Activated T-helper 17 cell treated with anti-CD3 and anti-CD28 coated beads, Interleukin-2, amount 50 U/mL, for 72 hours (primary cell): ENCODE results near the gene SLC39A13. TPM values are rescaled to one million over a fixed set of nuclear protein-coding genes. Genes with fewer than 3 reads are reported as not detected.

Experiments used
- ATAC-seq: fragments of 150-1000 bp; cut with Tn5 transposase; replicated peaks from 2 replicates; pipeline ENCODE4 v1.10.0; 2021; ENCODE audit warnings: mild to moderate bottlenecking, moderate library complexity
- H3K27ac Mint-ChIP-seq: one replicate; pipeline ENCODE4 v1.8.0; 2022; ENCODE audit warnings: mixed read lengths
- H3K27me3 Mint-ChIP-seq: one replicate; pipeline ENCODE4 v1.8.0; 2022; ENCODE audit warnings: mixed read lengths
- H3K36me3 Mint-ChIP-seq: one replicate; pipeline ENCODE4 v1.8.0; 2022; ENCODE audit warnings: low read depth, mild to moderate bottlenecking, mixed read lengths
- H3K4me1 Mint-ChIP-seq: one replicate; pipeline ENCODE4 v1.8.0; 2022; ENCODE audit warnings: mixed read lengths
- H3K4me3 Mint-ChIP-seq: one replicate; pipeline ENCODE4 v1.8.0; 2022; ENCODE audit warnings: mild to moderate bottlenecking, mixed read lengths
- H3K9me3 Mint-ChIP-seq: one replicate; pipeline ENCODE4 v1.8.0; 2022; ENCODE audit warnings: mixed read lengths
- total RNA-seq, 2 donors: library from RNA; stranded (reverse); gene quantifications; one replicate each; pipeline ENCODE4 v1.2.3, GENCODE V29; 2022

SLC39A13 gene
- total RNA-seq, 2 donors from 2014 or later: 16.1 to 17.5 TPM

DNA sequence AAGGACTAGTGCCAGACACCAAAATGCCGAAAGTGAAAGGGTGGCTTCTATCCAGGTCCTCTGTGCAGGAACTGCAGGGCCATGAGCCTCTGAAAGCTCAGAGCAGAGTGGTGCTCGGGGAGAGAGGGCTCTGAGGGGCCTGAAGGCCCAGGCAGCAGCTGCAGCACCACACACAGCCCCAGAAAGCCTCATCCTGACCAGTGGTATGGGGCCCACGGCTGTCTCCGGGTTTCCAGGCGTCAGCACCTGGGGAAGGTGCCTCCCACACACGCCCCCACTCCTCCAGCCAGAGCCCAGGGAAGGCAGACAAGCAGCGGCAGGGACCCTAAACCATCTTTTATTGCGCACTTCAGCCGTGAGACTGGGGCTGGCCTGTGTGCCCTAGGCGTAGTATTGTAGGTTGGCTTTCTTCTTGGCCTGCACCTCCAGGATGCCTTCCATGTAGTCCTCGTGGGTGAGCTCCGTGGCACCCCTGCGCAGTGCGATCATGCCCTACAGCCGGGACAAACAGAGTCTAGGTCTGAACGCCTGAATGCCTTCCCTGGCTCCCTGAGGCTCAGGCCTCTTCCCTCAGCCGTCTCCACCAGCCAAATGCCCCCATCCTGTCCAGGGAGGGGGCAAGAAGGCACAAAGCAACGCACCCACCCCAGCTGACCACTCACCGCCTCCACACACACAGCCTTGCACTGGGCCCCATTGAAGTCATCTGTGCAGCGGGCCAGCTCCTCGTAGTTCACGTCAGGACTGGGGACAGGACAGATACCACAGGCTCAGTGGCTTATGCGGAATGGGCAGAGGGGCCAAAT, 10.3 kb downstream of the SLC39A13 start:
- H3K36me3 Mint-ChIP-seq: peaks cover 79% of the 10 kb centered on the region
- H3K4me1 Mint-ChIP-seq: peaks cover 3% of the 10 kb centered on the region
- no peaks in the 10 kb centered on the region for H3K9me3 Mint-ChIP-seq
- H3K27ac Mint-ChIP-seq: peak overlapping the region; percentile 66
- H3K4me3 Mint-ChIP-seq: no peak overlapping the region
- ATAC-seq: no peak
- no peaks in the 10 kb centered on the region for H3K27me3 Mint-ChIP-seq

DNA sequence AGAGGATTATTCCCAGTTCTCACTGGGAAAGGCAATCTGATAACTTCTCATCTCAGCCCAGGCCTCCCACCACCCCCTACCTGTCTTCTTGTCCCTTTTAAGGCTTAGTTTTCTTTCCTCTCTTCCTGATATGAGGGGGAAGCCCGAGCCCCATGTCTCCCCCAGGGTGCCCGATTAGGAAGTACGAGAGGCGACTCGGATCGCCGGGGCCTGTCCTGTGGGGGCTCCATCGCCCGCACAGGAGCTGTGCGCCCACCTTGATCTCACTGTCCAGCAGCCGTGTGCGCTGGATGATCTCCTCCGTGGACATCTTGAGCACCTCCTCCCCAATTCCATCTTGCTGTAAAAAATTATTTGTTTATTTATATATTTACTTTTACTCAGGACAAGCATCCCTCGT, 17.2 kb downstream of the SLC39A13 start:
- H3K4me3 Mint-ChIP-seq: peak overlapping the region; percentile 99
- ATAC-seq: no peak
- H3K36me3 Mint-ChIP-seq: peaks cover 59% of the 10 kb centered on the region
- no peaks in the 10 kb centered on the region for H3K27me3 Mint-ChIP-seq
- H3K27ac Mint-ChIP-seq: peak overlapping the region; percentile 100
- H3K4me1 Mint-ChIP-seq: peaks cover 9% of the 10 kb centered on the region
- H3K9me3 Mint-ChIP-seq: no peaks in the 10 kb centered on the region

DNA sequence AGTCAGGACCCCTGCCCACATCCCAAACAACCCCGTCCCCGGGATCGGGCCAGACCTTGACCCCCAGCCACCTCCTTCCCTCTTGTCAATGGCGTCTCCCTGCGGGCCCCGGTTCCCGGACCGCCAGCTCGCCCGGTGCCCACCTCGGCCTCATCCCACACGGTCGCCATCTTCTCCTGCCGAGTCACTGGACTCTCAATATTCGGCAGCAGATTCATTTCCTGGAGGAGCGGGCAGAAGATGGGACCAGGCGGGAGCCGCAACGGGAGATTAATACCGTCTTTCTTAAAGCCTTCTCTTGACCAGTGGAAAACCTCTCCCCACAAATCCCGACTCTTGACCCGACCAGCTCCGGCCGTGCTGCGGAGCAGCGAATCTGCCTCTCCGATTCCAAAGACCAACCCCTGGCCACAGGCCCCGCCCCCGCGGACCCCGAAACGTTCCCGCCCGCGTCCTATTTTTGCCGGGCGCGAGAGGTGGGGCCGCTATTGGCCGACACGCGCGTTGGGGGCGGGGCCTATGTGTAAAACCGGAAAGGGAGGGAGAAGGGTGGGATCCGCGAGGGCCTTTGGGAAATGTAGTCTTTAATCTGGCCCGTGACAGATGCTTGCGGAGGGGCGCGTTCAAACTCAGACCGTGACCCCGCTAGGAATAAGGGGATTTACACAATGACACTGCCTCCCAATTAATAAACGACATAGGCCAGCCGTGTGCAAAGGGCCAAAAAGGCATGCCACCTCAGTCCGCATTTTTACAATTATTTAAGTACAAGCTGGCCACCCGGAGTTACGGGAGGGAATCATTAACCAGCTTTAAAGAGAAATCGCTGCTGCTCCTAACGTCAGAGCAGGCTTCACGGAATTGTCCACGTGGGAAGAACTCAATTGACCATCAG, 17.9 kb downstream of the SLC39A13 start, which contains the start of gene PSMC3:
PSMC3 (minus strand) TSS at position 378 of the 895 bp plus-strand sequence; CDS start at position 218, 160 bp downstream.
- Mint-ChIP-seq H3K4me1 (peaks cover 9% of the 10 kb centered on the region), H3K4me3 (peak within 1 kb of the TSS; percentile 99), H3K27me3 (no peaks in the 10 kb centered on the region), H3K36me3 (peaks cover 52% of the 10 kb centered on the region), H3K27ac (peak within 1 kb of the TSS; percentile 100), H3K9me3 (no peaks in the 10 kb centered on the region)
- peak; percentile 97 for ATAC-seq

DNA sequence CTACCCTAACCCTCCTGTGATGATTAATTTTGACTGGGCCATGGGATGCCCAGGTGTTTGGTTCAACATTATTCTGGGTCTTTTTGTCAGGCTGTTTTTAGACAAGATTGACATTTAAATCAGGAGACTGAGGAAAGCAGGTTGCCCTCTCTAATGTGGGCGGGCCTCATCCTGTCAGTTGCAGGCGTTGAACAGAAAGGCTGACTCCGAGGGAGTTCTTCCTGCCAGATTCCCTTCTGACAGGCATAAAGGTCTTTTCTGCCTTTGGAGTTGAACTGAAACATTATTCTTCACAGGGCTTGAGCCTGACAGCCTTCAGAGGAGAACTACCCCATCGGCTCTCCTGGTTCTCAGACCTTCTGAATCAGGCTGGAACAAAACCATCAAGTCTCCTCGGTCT, 22.1 kb downstream of the SLC39A13 start:
- Mint-ChIP-seq H3K9me3 (no peaks in the 10 kb centered on the region), H3K4me1 (peaks cover 5% of the 10 kb centered on the region), H3K4me3 (no peak overlapping the region), H3K36me3 (peaks cover 10% of the 10 kb centered on the region), H3K27ac (no peak overlapping the region), H3K27me3 (no peaks in the 10 kb centered on the region)
- no peak for ATAC-seq

DNA sequence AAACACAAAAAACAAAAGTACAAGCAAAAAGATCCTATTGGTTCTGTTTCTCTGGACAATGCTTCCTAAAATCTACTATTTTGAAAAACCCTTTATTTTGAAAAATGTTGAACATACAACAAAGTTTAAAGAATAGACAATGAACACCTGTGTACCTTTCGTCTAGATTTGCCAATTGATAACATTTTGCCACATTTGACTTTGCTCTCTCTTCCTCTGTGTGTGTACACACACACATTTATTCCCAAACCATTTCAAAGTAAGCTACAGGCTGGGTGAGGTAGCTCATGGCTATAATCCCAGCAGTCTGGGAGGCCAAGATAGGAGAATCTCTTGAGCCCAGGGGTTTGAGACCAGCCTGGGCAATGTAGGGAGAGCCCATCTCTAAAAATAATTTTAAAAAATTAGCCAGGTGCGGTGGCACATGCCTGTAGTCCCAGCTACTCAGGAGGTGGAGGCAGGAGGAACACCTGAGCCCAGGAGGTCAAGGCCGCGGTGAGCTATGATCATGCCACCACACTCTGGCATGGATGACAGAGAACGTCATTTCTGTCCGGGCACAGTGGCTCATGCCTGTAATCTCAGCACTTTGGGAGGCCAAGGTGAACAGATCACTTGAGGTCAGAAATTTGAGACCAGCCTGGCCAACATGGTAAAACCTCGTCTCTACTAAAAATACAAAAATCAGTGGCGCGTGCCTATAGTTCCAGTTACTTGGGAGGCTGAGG, 23.1 kb downstream of the SLC39A13 start:
- Mint-ChIP-seq H3K4me1 (peaks cover 5% of the 10 kb centered on the region), H3K9me3 (no peaks in the 10 kb centered on the region), H3K27ac (no peak overlapping the region), H3K27me3 (no peaks in the 10 kb centered on the region), H3K4me3 (no peak overlapping the region), H3K36me3 (peaks cover under 1% of the 10 kb centered on the region)
- no peak for ATAC-seq

DNA sequence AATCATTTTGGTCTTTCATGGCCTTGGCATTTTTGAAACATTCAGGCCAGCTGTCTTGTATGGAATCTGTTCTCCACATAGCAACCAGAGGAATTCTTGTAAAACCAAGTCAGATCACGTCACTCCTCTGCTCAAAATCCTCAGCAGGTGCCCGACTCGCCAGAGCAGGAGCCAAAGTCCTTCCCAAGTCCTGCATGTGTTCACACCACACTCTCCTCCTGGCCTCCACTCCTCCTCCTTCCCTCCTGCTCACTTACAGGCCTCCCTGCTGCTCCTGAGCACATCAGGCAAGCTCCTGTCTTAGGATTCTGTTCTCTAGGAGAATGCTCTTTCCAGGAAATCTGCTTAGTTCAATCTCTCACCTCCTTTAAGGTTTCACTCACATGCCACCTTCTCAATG, 24.8 kb downstream of the SLC39A13 start:
- Mint-ChIP-seq H3K36me3 (no peaks in the 10 kb centered on the region), H3K4me1 (peaks cover 5% of the 10 kb centered on the region), H3K9me3 (no peaks in the 10 kb centered on the region), H3K27ac (peak overlapping the region; percentile 30), H3K4me3 (no peak overlapping the region), H3K27me3 (no peaks in the 10 kb centered on the region)
- no peak for ATAC-seq

DNA sequence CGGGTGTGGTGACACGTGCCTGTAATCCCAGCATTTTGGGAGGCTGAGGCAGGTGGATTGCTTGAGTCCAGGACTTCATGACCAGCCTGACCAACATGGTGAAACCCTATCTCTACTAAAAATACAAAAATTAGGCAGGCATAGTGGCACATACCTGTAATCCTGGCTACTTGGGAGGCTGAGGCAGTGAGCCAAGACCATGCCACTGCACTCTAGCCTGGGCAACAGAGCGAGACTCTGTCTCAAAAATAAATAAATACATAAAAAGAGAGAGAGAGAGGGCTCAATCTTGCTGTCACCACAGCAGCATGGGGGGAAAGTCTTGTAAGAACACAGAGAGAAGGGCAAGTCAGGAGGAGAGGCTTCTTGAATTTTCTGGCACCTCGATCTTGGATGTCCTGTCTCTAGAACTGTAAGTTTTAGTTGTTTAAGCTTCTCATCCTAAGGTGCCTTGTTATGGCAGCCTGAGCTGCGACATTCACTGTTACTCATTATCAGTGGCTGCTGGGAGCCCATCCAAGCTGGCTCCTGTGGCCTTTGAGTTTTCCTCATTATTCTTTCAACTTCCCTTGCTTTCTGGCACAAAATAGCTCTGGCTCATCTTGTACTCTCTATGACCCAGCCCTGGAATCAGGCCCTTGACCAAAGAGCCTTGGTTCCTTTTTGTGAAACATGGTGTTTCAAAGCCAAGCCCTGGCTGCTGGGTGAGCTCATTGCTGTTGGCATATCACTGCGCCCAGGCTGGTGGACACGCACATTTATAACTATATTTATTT, 25.8 kb downstream of the SLC39A13 start:
- Mint-ChIP-seq H3K36me3 (no peaks in the 10 kb centered on the region), H3K27me3 (no peaks in the 10 kb centered on the region), H3K9me3 (no peaks in the 10 kb centered on the region), H3K4me3 (no peak overlapping the region), H3K4me1 (peaks cover 5% of the 10 kb centered on the region), H3K27ac (no peak overlapping the region)
- ATAC-seq: no peak

DNA sequence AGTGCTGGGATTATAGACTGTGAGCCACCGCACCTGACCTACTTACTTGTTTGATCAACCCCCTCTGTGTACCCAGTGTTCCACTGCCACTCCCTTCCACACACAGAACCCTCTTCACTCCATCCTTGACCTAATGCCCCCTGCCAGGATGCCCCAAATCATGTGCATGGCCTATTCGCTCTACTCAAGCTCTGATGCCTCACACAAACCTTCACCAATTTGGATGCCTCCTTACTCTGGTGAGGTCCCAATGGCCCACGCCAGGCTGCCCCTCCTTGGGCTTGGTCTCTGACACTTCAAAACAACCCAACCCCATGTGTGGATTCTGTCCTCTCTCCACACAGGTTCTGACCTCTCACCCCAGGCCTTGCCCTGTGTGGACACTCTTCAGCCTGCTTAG, 27.3 kb downstream of the SLC39A13 start:
- Mint-ChIP-seq H3K27me3 (no peaks in the 10 kb centered on the region), H3K27ac (no peak overlapping the region), H3K36me3 (no peaks in the 10 kb centered on the region), H3K4me3 (no peak overlapping the region), H3K9me3 (no peaks in the 10 kb centered on the region), H3K4me1 (peaks cover 5% of the 10 kb centered on the region)
- no peak for ATAC-seq

DNA sequence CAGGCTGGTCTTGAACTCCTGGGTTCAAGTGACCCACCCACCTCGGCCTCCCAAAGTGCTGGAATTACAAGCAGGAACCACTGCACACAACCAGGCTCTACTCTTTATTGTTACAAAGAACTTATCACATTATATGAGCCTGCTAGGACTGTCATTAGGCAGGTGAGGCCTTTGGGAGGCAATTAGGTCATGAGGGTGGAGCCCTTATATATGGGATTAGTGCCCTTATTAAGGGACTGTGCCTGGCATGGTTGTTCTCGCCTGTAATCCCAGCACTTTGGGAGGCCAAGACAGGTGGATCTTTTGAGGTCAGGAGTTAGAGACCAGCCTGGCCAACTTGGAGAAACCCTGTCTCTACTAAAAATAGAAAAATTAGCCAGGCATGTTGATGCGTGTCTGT, 28.3 kb downstream of the SLC39A13 start:
- H3K36me3 Mint-ChIP-seq: no peaks in the 10 kb centered on the region
- H3K27ac Mint-ChIP-seq: no peak overlapping the region
- no peaks in the 10 kb centered on the region for H3K9me3 Mint-ChIP-seq
- H3K4me3 Mint-ChIP-seq: no peak overlapping the region
- H3K4me1 Mint-ChIP-seq: peaks cover 5% of the 10 kb centered on the region
- no peaks in the 10 kb centered on the region for H3K27me3 Mint-ChIP-seq
- no peak for ATAC-seq

DNA sequence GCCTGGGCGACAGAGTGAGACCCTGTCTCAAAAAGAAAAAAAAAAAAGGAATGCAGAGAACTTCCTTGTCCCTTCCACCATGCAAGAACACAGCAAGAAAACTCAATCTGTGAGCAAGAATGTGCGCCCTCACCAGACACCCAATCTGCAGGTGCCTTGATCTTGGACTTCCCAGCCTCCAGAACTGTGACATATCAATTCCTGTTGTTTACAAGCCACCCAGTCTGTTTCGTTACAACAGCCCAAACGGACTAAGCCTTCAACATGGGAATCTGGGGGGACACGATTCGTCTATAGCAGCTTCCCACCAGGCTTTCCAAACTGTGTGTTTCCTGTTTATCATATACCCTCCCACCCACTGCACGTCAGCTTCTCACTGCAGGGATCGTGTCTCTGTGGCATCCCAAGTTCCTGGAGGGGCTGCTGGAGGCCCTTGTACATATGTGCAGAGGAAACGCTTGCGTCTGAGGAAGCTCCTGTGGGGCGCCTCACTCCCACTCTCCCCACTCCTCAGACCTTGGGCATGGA, 28.9 kb downstream of the SLC39A13 start:
- Mint-ChIP-seq H3K36me3 (no peaks in the 10 kb centered on the region), H3K9me3 (no peaks in the 10 kb centered on the region), H3K4me3 (no peak overlapping the region), H3K27me3 (no peaks in the 10 kb centered on the region), H3K4me1 (peaks cover 5% of the 10 kb centered on the region), H3K27ac (no peak overlapping the region)
- no peak for ATAC-seq

DNA sequence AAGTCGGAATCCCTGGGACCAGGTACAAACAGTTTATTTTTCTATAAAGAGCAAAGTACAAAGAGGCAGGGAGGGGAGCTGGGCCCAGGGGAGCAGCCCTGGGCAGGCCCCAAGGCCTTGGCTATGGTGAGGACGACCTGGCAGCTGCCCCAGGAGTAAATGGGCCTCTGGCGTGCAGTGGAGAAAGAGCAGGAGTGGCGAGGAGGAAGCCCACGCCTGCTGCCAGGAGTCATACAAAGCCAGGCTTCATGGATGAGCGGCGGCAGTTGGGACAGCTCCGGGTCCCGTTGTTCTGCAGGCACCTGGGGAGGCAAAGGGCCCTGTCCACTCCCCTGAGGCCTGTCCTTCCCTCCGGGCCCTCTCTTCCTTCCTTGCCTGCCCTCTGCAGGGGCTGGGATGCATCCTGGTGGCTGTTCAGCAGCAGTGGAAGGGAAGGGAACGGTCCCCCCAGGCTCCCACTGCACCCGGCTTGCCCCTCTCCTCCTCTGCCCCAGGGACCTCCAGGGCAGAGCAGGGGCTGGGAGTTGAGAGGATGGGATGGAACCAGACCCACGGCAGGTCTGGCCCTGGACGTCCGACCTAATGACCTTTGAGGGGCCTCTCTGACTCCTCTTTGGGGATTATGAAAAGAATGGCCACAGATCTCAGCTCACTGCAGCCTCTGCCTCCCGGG, 29.5 kb downstream of the SLC39A13 start:
- Mint-ChIP-seq H3K27me3 (no peaks in the 10 kb centered on the region), H3K36me3 (no peaks in the 10 kb centered on the region), H3K4me1 (peaks cover 5% of the 10 kb centered on the region), H3K9me3 (no peaks in the 10 kb centered on the region), H3K27ac (no peak overlapping the region), H3K4me3 (no peak overlapping the region)
- no peak for ATAC-seq

DNA sequence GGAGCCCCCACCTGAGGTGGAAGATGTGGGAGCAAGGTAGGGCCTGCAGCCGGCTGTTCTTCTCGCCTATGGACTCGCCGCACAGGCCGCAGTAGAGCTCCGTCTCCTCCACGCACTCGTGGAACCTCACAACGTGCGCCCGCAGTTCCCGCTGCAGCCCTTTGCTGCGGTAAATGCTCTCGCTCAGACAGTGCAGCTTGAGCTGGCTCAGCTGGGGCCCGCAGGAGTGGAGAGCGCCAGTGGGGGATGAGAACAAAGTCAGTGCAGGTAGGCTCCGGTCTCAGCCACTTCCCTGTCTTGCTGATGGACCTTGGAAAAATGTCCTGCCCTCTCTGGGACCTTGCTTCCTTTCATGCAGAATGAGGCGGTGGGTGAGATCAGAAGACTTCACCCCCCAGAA, 30.3 kb downstream of the SLC39A13 start:
- no peaks in the 10 kb centered on the region for H3K9me3 Mint-ChIP-seq
- no peaks in the 10 kb centered on the region for H3K4me1 Mint-ChIP-seq
- no peak overlapping the region for H3K4me3 Mint-ChIP-seq
- no peaks in the 10 kb centered on the region for H3K36me3 Mint-ChIP-seq
- no peak for ATAC-seq
- H3K27ac Mint-ChIP-seq: no peak overlapping the region
- H3K27me3 Mint-ChIP-seq: no peaks in the 10 kb centered on the region

DNA sequence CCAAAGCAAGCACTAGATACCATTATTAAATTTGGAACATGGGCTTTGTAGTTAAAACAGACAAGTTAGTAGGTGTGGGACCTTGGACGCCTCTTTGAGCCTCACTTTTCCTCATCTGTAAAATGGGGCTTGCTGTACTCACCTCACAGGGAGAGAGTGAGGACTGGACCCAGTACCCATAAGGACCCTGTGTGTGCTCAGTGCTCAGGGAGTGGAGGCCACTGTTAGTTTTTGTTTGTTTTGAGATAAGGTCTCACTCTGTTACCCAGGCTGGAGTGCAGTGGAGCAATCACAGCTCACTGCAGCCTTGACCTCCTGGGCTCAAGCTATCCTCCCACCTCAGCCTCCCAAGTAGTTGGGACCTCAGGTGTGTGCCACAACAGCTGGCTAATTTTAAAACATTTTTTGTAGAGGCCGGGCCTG, 31.7 kb downstream of the SLC39A13 start:
- no peak overlapping the region for H3K27ac Mint-ChIP-seq
- no peaks in the 10 kb centered on the region for H3K36me3 Mint-ChIP-seq
- ATAC-seq: no peak
- no peak overlapping the region for H3K4me3 Mint-ChIP-seq
- H3K27me3 Mint-ChIP-seq: no peaks in the 10 kb centered on the region
- H3K4me1 Mint-ChIP-seq: no peaks in the 10 kb centered on the region
- H3K9me3 Mint-ChIP-seq: no peaks in the 10 kb centered on the region
